Neutrophil (primary cell): ENCODE measurements around the gene RBM39.

Experiments
- H3K27ac ChIP-seq: fragments of 200-600 bp; sonication (generic); 2 replicates; pipeline ENCODE4 v1.5.1; 2016; ENCODE audit warnings: mild to moderate bottlenecking, moderate library complexity
- H3K27me3 ChIP-seq: fragments of 200-600 bp; sonication (generic); 2 replicates; pipeline ENCODE4 v1.6.0; 2016; ENCODE audit warnings: mild to moderate bottlenecking
- H3K36me3 ChIP-seq: fragments of 200-600 bp; sonication (generic); 2 replicates; pipeline ENCODE4 v1.5.1; 2017
- H3K4me1 ChIP-seq, 2 experiments: fragments of 200-600 bp in 1 of 2; sonication (generic) in 1 of 2; 1 replicate in 1 of 2; 2 replicates in 1 of 2; pipeline versions ENCODE4 v1.5.1 to v1.6.1; 2013 to 2016; ENCODE audit warnings: low read depth in 1 of 2, low read length in 1 of 2, mild to moderate bottlenecking in 1 of 2, moderate library complexity in 1 of 2; ENCODE audit not compliant: control insufficient read depth in 1 of 2, insufficient read depth in 1 of 2
- H3K4me3 ChIP-seq, 2 experiments: fragments of 200-600 bp in 1 of 2; sonication (generic) in 1 of 2; 1 replicate in 1 of 2; 2 replicates in 1 of 2; pipeline ENCODE4 v1.5.1; 2013 to 2016; ENCODE audit warnings: low read depth in 1 of 2, low read length in 1 of 2, mild to moderate bottlenecking in 1 of 2, moderate library complexity in 1 of 2
- H3K9me3 ChIP-seq: fragments of 200-600 bp; sonication (generic); 2 replicates; pipeline ENCODE4 v1.5.1; 2016
- CTCF ChIP-seq: fragments of 200-600 bp; sonication (generic); IDR thresholded peaks from 2 replicates; pipeline ENCODE4 v1.5.1; 2016; ENCODE audit warnings: antibody characterized with exemption

Gene RBM39

DNA sequence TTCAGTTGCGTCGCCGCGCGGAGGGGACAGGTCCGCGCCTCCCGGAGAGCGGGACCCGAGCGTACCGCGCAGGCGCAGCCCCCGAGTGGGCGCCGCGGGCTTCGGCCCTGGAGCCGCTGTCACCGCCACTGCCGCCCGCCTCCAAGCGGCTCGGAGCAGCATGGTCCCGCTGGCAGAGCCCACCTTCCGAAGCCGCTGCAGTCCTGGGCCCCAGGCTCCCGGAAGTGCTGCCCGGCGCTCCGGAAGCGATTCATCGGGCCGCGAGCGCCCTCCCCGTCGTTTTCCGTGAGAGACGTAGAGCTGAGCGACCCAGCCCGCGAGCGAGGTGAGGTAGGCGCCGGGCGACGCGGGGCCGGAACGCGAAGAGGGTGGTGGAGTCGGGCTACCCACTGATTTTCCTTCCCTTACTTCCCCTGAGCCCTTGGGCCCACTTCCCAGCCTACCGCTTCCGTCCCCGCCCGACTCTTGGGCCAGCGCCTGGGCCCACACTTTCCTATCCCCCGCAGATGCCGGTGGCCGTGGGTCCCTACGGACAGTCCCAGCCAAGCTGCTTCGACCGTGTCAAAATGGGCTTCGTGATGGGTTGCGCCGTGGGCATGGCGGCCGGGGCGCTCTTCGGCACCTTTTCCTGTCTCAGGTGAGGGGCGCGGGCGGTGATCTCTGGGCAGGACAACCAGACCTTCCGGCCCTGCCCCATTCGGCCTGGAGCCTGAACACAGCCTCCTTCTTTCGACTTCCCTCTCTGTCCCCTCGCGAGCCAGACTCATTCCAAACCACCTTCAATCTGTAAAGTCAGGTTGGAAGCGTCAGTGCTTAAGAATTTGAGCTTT lies 42.7 kb downstream of the RBM39 start, which contains the start of the genes NFS1 and ROMO1:
Gene NFS1, minus strand, starts transcription at position 226 of the 830 bp plus-strand sequence. Its CDS starts 64 bp downstream, at position 162.
Gene ROMO1, plus strand, starts transcription at position 279 of the 830 bp plus-strand sequence. Its CDS starts 228 bp downstream, at position 507.
- no peaks in the 10 kb centered on the region for H3K27me3 ChIP-seq
- TF ChIP-seq CTCF: no peak
- peaks cover 19 to 24% of the 10 kb centered on the region in 2 experiments for H3K4me1 ChIP-seq
- peak within 1 kb of the TSS; percentile 85 for H3K27ac ChIP-seq
- H3K36me3 ChIP-seq: peaks cover 57% of the 10 kb centered on the region
- no peaks in the 10 kb centered on the region for H3K9me3 ChIP-seq
- peak within 1 kb of the TSS; percentile 75 to 87 for H3K4me3 ChIP-seq

DNA sequence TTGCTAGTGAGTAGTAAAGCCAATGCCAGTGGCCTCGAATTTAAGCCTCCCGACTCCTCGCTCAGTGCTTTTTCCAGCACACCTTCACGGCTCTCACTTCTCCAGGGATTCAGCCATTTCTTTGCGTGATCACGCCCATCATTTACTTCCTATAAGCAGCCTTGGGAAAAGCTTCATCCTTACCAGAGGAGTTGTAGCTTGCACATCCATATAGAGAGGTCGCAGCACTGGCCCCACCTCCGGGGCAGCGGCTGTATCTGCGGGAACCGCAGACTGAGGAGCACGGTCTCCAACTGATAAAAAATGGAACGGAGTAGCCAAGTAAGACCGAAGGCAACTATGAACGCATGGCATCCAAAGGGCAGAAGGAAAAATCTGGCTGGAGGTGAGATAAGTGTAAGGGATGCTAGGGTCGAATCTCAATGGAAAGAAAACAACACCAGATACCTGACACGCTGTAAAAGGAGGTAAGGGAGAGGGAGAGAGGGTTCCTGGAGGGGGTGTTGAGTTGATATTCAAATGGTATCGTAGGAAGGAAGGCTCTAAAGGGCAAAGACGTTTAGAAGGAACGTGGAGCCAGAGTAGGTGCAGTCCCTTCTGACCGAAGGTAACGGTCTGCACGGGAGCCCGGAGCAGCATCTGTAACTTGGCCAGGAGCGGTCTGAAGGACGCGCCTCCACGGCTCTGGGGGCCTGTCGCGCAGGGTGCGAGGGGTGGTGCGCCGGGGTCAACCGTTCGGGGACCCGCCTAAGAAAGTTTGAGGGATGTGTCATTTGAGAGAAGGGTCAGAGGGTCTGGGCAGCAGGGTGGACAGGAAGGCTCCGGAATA lies 43.5 kb downstream of the RBM39 start:
- Histone ChIP-seq H3K4me3 (peak overlapping the region; percentile 75 to 87), H3K36me3 (peaks cover 52% of the 10 kb centered on the region), H3K4me1 (peaks cover 19 to 24% of the 10 kb centered on the region in 2 experiments), H3K27me3 (no peaks in the 10 kb centered on the region), H3K27ac (peak overlapping the region; percentile 85), H3K9me3 (no peaks in the 10 kb centered on the region)
- TF ChIP-seq CTCF: no peak

GRCh38 chr20:35697696-35698297 lies 44.3 kb downstream of the RBM39 start:
- TF ChIP-seq CTCF: no peak
- Histone ChIP-seq H3K9me3 (no peaks in the 10 kb centered on the region), H3K4me1 (peaks cover 19 to 24% of the 10 kb centered on the region in 2 experiments), H3K27me3 (no peaks in the 10 kb centered on the region), H3K27ac (peak overlapping the region; percentile 85), H3K36me3 (peaks cover 49% of the 10 kb centered on the region), H3K4me3 (peak overlapping the region; percentile 75 to 87)

GRCh38 chr20:35695978-35696377 lies 46.1 kb downstream of the RBM39 start:
- H3K36me3 ChIP-seq: peaks cover 32% of the 10 kb centered on the region
- peaks cover 19 to 24% of the 10 kb centered on the region in 2 experiments for H3K4me1 ChIP-seq
- H3K4me3 ChIP-seq: no peak overlapping the region
- no peaks in the 10 kb centered on the region for H3K9me3 ChIP-seq
- H3K27me3 ChIP-seq: no peaks in the 10 kb centered on the region
- no peak for TF ChIP-seq CTCF
- no peak overlapping the region for H3K27ac ChIP-seq

GRCh38 chr20:35695245-35695749 lies 46.8 kb downstream of the RBM39 start:
- Histone ChIP-seq H3K4me3 (no peak overlapping the region), H3K27ac (no peak overlapping the region), H3K9me3 (no peaks in the 10 kb centered on the region), H3K27me3 (no peaks in the 10 kb centered on the region), H3K36me3 (peaks cover 32% of the 10 kb centered on the region), H3K4me1 (peaks cover 18 to 23% of the 10 kb centered on the region in 2 experiments)
- no peak for TF ChIP-seq CTCF
